Kidney (tissue), 14 donors: ENCODE data around the gene AUTS2. TPM values are rescaled to one million over a fixed set of nuclear protein-coding genes. Genes with fewer than 3 reads are reported as not detected.

ENCODE experiments used
- DNase-seq, 5 donors: peaks; one replicate each; pipeline ENCODE4 v3.0.0-alpha.2; 2013 to 2020
- FAIRE-seq: peaks from 2 replicates; lab custom pipeline; 2012; peaks lifted over from hg19 to GRCh38; lab: Jason Lieb, UNC
- H3K27ac ChIP-seq, 2 donors: one replicate each; pipeline ENCODE4 v1.7.0; 2013; ENCODE audit warnings: low read depth in 2 of 2, low read length in 2 of 2, inconsistent platforms in 1 of 2
- H3K27me3 ChIP-seq: one replicate; pipeline ENCODE4 v1.7.1; 2013; ENCODE audit warnings: low read length, inconsistent platforms; ENCODE audit not compliant: control insufficient read depth, insufficient read depth
- H3K36me3 ChIP-seq, 3 donors: one replicate each; pipeline versions ENCODE4 v1.7.0 to v1.7.1; 2013; ENCODE audit warnings: low read length in 3 of 3, control low read depth in 1 of 3, inconsistent platforms in 1 of 3; ENCODE audit not compliant: insufficient read depth in 3 of 3, control insufficient read depth in 2 of 3
- H3K4me1 ChIP-seq, 3 donors: one replicate each; pipeline versions ENCODE4 v1.7.0 to v1.7.1; 2013; ENCODE audit warnings: low read length in 3 of 3, inconsistent platforms in 1 of 3, low read depth in 1 of 3; ENCODE audit not compliant: control insufficient read depth in 2 of 3, insufficient read depth in 2 of 3
- H3K4me3 ChIP-seq, 3 donors: one replicate each; pipeline versions ENCODE4 v1.7.0 to v1.8.1; 2013; ENCODE audit warnings: low read length in 3 of 3, control low read depth in 1 of 3, inconsistent platforms in 1 of 3
- H3K9ac ChIP-seq, 3 donors: one replicate each; pipeline versions ENCODE4 v1.7.0 to v1.7.1; 2013; ENCODE audit warnings: low read length in 3 of 3, control low read depth in 1 of 3, inconsistent platforms in 1 of 3
- H3K9me3 ChIP-seq, 3 donors: one replicate each; pipeline versions ENCODE4 v1.7.0 to v1.7.1; 2013; ENCODE audit warnings: low read length in 3 of 3, control low read depth in 1 of 3, inconsistent platforms in 1 of 3; ENCODE audit not compliant: control insufficient read depth in 2 of 3, insufficient read depth in 1 of 3
- CTCF ChIP-seq: IDR thresholded peaks from 3 replicates; pipeline ENCODE4 v1.5.1; 2012; ENCODE audit warnings: mild to moderate bottlenecking, moderate library complexity, borderline replicate concordance; ENCODE audit not compliant: insufficient read depth; ENCODE audit errors: extremely low read depth
- intact Hi-C: fragments of 100-400 bp; cut with DNase I; formaldehyde crosslinking; loops from one replicate; pipeline ENCODE4 v1.11.1; 2022
- polyA plus RNA-seq: library from polyadenylated mRNA; stranded (reverse); fragments of 350-450 nt; fragmentation: Illumina TruSeq; extraction: RNeasy Lipid Tissue Mini Kit (QIAGEN cat#74804); gene quantifications from one replicate; pipeline ENCODE4 v1.2.3, GENCODE V29; 2014; ENCODE audit warnings: low read depth, low replicate concordance; ENCODE audit not compliant: insufficient read depth
- total RNA-seq: library from RNA; stranded (reverse); fragmentation: NEBNext Ultra II Directional; extraction: Animal tissue kit (Norgen Biotek cat#: 25700); gene quantifications from one replicate; pipeline ENCODE4 v1.2.1, GENCODE V29; 2021
- donor health status: control.
- donor health status: control.
- donor health status: control.
- donor health status: control.
- donor health status: control.
- donor health status: DM: yes; HTN: yes; CAD: no.
- donor health status: Normal renal cell carcinoma (clear cell type).

AUTS2 gene
- total and polyA plus RNA-seq, 2 donors from 2014 or later = 5.2 to 33.8 TPM

DNA sequence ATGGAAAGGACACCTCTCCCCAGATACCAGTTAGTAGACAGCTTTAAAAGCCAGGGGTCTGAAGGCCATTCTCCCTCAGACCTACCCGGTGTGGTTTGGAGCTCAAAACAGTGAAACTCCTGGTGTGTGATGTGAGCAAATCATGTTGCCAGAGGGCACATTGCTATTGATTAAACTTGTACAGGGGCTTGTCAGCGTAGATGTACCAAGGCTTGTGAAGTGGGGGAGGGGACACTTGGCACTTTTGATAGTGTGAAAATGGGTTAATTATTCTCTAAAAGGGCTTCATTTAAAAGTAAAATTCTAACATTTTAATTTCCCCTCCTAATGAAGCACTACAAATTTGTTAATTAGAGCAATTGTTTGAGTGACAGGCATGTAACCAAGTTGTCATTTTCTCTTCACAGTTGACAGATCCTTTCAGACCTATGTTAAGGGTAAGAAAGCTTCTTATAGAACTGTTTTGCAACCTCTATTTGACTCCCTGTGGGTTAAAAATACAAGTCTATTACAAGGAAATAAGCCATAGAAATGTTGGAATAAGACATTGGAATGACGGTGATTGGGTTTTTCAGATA, 1176.8 kb downstream of the AUTS2 start:
- DNase-seq (no peak), FAIRE-seq (no peak)
- Histone ChIP-seq H3K4me3 (no peak overlapping the region), H3K27ac (no peak overlapping the region), H3K27me3 (no peaks in the 10 kb centered on the region), H3K9me3 (no peaks in the 10 kb centered on the region), H3K4me1 (peaks cover 0 to 2% (median 0%) of the 10 kb centered on the region in 3 donors), H3K36me3 (peaks cover 6 to 17% (median 16%) of the 10 kb centered on the region in 3 donors), H3K9ac (no peak overlapping the region)
- intact Hi-C loops = no loop called here
- no peak for TF ChIP-seq CTCF

- FAIRE-seq (no peak), DNase-seq (no peak)
- no peak overlapping the region for H3K27ac ChIP-seq
- no peak overlapping the region for H3K9ac ChIP-seq
- H3K4me1 ChIP-seq = peaks cover 0 to 2% (median 0%) of the 10 kb centered on the region in 3 donors
- H3K36me3 ChIP-seq = peaks cover 6 to 17% (median 16%) of the 10 kb centered on the region in 3 donors
- H3K4me3 ChIP-seq = no peak overlapping the region
- H3K27me3 ChIP-seq = no peaks in the 10 kb centered on the region
- H3K9me3 ChIP-seq = no peaks in the 10 kb centered on the region
- intact Hi-C loops = no loop called here
- peak; percentile 15 for TF ChIP-seq CTCF
These were observed 1177.4 kb downstream of the AUTS2 start for GRCh38 chr7:70775570-70776156.

- Histone ChIP-seq H3K27me3 (no peaks in the 10 kb centered on the region), H3K36me3 (peaks cover 6 to 17% (median 15%) of the 10 kb centered on the region in 3 donors), H3K4me3 (no peak overlapping the region), H3K9ac (no peak overlapping the region), H3K9me3 (no peaks in the 10 kb centered on the region), H3K27ac (no peak overlapping the region), H3K4me1 (peaks cover 0 to 2% (median 2%) of the 10 kb centered on the region in 3 donors)
- no peak for FAIRE-seq
- no peak for DNase-seq
- intact Hi-C loops = no loop called here
- TF ChIP-seq CTCF = no peak
These were observed 1178.4 kb downstream of the AUTS2 start for GRCh38 chr7:70776627-70777101.
